Frontal cortex (tissue), 4 donors: Measurements from ENCODE around the gene ZHX3. TPM values are rescaled to one million over a fixed set of nuclear protein-coding genes. Genes with fewer than 3 reads are reported as not detected.

Source experiments
- DNase-seq, 2 donors: peaks; one replicate each; pipeline ENCODE4 v3.0.0; 2012; ENCODE audit warnings: low spot score in 2 of 2
- FAIRE-seq: peaks from 2 replicates; lab custom pipeline; 2012; peaks lifted over from hg19 to GRCh38; lab: Jason Lieb, UNC
- total RNA-seq: library from RNA; depleted of rRNA; stranded (reverse); fragments of >200 nt; gene quantifications from one replicate; pipeline ENCODE4 v1.2.3, GENCODE V29; 2014
- donor health status: control.
- donor health status: control.
- donor health status: control.

The ZHX3 gene
- total RNA-seq, 1 donor from 2014 or later = 14.3 TPM

DNA sequence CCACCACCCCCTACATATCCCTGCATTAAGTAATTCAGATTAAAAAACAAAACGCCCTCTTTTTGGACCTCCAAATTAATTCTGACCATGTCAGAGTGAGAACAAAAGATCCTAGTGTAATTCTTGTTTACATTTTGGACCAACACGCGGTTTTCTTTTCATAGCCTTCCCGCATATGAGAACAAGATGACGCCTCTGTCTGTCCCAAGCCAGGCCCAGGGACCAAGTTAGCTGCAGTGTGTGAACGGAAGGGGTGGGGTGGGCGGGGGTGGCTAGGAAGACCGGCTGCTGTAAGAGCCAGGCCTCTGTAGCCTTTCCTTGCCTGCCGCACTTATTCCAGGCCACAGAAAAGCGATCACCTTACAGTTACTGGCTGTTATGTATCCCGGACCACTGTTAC is 112.2 kb downstream of the ZHX3 start:
- FAIRE-seq = peak; percentile 56
- DNase-seq = peak in 1 of 2 donors; percentile 20

DNA sequence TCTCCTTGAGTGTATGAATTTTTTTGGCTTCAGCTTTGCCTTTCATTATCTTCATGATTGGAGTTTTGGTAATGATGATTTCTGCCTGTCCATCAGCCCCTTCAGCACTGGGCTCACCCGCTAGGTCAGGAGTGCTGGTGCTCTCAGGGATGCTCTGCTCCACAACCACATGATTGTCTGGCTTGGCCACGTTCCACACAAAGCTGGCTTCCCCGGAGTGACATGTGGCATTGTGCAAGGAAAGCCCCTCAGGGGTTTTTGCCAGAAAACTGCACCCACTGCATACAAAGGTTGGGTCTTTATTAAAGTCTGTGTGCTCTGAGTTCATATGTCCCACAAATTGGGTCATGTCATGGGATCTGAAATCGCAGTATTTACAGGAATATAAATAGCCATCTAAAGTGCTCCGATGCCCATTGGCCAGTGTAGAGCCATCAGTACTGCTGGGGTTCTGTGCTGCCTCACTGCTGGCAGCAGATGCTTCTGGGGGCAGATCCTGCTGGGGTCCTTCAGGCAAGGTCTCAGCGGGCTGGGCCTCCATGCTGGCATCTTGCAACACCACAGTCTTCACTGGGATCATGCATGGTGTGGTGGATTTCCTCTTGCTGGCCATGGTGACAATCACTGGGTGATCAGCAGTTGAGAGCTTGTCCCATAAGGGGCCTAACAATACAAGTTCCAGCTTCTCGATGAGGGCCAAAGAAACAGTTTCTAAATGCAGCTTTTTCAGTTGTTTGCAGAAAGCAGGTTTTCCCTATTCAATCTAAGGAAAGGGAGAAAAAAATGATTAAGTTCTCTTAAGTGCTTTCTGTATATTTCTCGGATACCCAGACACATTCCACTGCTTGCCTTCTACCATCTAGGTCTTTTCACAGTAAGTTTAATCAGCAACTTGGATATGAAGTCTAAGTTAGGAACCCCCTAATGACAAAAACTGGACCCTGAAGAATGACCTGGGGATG is 112.9 kb downstream of the ZHX3 start:
- FAIRE-seq (no peak), DNase-seq (no peak)

DNA sequence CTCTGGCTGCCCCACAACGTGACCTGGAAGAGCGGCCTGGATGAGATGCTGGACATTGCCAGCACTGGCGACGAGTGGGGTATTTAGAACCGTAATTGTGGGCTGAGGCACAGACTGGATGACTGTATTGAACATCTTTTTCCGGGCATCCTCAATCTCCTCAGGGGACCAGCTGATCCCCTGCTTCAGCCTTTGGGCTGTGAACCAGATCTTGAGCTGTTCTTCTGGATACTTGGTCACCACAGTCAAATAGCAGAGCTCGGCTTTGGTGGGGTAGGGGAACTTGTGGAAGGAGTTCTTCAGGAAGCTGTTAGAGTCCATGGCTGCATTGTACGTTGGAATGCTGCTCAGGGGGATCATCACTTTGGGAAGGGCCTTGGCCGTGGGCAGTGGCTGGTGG is 113.9 kb downstream of the ZHX3 start:
- FAIRE-seq (no peak), DNase-seq (no peak)

DNA sequence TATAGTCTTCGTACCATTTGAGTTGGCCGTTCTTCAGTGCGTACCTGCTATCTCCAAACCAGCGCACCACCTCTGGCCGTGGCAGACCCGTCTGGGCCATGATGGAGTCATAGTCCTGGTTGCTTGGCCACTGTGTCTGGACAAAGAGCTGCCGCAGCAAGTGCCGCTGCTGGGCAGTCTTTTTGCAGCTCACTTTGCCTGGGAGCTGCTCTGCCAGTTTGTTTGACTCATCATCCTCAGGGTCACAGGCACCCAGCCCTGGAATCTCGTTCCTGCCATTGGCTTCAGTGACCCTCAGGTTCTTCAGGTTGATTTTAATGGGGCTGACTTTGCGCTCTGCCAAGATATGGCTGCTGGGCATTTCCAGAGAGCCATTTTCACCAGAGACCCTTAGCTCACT is 115.1 kb downstream of the ZHX3 start:
- no peak for FAIRE-seq
- DNase-seq = no peak

DNA sequence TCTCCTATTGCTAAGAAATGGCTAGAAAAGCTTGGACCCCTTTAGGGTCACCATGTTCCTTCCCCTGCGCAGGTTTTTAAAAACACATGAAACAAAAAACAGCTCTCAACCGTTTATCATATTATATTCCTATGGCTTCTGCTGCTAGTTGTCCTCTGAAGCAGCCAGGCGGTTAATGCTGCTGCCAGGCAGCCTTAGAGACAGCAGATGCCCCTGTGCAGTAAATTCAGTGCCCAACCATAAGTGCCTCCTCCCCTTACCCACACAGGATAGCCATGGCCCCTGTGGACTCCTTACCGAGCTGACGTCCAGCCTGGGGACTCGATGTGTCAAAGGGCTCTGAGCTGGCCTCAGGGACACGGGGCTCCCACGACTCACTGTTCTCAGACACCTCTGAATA is 115.8 kb downstream of the ZHX3 start:
- no peak for DNase-seq
- no peak for FAIRE-seq

DNA sequence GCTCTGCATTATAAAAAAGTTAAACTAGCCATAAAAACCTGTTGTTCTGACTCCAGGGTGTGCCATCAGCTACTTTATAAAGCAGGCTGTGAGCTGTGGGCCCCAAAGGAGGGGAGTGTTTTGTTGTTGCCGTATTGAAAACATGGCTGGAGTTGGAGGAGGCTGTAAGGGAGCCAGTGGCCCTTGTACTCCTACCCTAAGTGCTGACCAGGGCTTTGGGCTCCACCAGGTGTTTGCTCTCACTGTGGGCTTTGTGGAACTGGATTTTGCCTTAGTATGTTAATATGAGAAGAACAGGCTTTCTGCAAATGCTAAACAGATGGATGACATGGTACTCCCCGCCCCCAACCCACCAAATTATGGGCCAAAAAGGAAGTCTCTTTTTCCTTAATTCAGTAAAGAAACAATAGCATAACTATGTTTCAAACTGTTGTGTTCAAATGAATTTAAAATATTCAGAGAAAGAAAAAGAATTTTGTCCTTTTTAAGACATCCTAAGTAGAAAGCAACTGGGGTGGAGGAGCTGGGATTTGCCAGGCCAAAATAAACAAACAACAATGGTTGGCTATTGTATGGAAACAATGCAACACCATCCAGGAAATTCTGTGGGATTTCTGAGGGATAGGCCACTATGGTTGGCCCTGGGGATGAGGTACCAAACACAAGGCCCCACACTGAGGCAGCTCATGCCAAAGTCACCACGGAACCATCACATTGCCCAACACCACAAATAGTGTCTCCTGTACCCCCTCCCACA is 116.9 kb downstream of the ZHX3 start:
- FAIRE-seq (no peak), DNase-seq (no peak)

DNA sequence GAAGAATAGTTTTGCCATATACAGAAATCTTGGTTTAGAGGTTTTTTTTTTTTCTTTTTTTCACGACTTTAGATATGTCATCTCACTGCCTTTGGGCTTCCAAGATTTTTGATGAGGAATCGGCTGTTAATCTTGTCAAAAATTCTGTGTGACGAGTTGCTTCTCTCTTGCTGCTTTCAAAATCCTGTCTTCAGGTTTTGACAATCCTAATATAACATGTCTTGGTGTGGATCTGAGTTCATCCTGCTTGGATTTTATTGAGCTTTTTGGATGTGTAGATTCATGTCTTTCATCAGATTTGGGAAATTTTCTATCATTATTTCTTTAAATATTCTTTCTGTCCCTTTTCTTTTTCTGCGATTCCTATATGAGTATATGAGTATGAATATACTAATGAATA is 119.1 kb downstream of the ZHX3 start:
- FAIRE-seq = no peak

DNA sequence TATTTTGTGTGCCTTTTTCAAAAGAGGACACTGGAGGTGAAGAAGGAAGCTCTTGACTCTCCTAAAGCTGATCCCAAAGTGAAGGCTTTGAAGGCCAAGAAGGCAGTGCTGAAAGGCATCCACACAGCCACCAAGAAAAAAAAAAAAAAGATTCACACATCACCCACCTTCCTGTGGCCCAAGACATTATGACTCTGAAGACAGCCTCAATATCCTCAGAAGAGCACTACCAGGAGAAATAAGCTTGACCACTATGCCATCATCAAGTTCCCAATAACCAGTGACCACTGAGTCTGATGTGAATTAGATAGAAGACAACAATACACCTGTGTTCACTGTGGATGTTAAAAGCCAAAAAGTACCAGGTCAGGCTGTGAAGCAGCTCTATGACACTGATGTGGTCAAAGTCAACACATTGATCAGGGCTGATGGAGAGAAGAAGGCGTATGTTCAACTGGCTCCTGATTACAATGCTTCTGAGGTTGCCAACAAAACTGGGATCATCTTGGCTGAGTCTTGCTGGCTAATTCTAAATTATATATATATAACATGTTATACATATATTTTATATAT is 120.8 kb downstream of the ZHX3 start:
- DNase-seq = no peak
- FAIRE-seq = no peak

More for the DNA sequence above, 119.1 kb downstream of the ZHX3 start:
- no peak for DNase-seq

DNA sequence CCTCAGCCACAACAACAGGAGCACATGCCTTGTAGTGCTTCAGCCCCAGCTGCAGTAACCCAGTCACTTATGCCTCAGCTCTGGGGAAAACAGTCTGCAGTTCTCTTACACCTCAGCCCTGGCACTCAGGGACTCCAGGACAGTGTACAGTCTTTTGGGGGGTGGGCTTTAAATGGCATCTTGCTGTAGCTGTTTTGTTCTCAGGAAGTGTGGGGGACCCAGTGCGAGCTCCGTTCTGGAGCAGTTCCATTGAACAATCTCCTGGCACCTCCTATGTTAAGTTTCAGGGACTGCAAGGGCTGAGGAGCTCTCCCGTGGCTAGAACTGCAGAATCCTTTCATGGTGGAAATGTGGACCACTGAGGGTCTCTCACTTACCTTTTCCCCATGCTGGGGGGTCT is 125.0 kb downstream of the ZHX3 start:
- no peak for FAIRE-seq
- DNase-seq = no peak

DNA sequence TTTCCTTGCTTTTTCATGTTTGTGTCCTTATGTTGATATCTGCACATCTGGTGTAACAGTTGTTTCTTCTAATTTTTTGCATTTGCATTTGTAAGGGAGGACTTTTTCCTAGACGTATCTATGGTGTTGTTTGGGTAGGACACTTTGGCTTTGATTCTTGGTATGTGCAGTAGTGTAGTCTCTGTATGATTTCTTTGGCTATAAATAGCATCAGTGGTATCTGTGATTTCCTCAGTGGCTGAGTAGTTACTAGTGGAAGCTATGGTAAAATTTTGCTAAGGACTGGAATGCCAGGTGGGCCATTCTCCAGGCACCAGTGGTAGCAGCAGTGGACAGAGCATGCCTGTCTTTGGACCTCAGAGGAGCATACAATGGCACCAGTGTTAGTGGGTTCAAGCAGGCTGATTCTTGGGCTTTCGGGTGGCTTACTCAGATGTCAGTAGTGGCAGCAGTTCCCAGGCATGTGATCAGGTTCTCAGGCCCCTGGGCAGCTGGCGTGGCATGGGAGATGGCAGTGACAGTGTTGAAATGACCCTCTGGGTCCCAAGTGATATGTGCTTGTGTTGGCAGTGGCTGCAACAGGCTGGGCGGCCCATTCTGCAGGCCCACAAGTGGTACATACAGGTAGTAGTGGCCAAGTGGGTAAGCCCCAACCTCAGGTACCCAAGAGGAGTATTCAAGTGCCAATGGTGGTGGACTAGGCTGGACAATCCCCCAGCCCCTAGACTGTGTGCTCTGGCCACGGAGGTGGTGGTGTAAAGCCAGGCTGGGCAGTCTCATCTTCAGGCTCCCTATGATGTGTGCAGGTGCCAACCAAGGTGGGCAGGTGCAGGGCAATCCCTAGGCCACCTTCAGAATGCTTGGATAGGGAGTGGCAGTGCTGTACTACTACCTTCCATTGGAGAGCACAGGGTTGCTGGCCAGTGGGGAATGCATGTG is 125.7 kb downstream of the ZHX3 start:
- FAIRE-seq (no peak), DNase-seq (no peak)

DNA sequence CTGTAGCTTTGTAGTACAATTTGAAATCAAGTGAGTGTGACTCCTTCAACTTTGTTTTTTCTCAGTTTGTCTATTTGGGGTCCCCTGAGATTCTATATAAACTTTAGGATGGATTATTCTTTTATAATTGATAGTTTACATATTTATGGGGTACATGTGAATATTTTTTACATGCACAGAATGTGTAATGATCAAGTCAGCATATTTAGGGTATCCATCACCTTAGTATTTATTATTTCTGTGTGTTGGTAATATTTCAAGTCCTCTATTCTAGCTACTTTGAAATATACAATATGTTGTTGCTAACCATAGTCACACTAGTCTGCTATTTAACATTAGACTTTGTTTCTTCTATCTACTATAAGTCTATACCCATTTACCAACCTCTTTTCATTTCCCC is 129.9 kb downstream of the ZHX3 start:
- FAIRE-seq (no peak), DNase-seq (no peak)

DNA sequence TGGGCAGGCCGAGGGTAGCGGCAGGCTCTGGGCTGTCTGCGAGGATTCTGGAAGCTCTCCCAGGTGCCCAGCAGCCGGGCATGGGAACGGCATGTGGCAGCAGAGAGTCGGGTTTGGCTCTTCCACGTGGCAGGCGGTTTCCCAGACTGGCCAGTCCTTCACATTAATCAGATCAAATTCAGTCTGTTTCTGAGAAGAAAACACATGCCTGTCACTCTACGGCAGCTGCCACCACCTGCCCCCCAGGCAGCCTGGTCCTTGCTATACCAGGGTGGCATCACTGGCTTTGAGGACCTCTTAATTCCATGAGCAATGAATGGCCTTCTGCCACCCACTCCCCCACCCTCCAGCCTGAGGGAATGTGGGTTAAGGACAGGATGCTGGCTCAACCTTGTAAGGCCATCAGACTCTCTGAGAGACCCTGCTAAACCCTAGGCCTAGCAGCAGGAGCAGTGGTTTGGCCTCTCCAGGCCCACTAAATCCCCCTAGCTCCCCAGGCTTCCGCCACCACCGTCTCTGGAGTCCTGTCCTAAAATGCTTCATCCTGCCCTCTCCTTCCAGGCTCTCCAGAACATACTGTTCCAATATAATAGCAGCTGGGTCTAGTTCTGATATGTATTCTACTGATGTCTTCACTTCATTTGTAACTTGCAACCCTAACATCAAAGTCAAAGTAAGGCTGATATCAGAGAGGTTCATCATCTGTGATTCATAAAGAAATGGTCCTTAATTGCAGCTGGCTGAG is 132.3 kb downstream of the ZHX3 start:
- peak in 1 of 2 donors; percentile 23 for DNase-seq
- FAIRE-seq = no peak

DNA sequence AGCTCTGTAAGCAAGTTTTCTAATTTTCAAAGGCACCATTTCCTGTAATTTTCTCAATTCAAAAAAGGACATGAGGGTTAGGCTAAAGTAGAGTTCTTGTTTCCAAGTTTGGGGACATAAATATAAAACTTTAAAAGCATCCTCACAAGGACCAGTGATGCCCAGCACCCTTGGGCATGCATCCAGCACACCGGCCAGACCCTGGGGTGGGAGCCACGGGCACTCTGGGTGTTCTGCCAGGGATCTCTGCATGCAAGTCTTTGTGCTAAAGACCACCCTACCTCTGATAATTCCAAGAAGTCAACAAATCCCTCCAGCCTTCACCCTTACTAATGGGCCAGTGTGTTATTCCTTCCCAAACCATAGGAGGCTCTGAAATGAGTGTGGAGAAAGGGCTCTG is 133.7 kb downstream of the ZHX3 start:
- no peak for DNase-seq
- no peak for FAIRE-seq

DNA sequence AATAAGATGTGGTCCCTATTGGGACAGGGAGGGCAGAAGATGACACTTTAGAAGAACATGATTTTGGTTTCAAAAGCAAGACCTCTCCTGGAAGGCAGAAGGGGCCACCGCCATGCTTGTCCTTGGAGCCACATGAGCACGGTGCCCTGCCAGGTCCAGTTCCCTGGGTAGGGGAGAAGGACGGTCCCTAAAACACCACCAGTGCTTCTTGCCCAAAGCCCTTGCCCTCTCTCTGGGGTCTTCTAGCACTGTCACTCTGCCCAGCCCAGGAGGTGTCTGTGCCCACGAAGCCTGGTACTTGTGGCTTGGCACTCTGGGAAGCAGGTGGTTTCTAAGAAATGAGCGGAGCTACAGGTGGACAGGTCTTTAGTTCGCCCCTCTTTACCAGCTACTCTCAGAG is 134.1 kb downstream of the ZHX3 start:
- no peak for FAIRE-seq
- DNase-seq = no peak

DNA sequence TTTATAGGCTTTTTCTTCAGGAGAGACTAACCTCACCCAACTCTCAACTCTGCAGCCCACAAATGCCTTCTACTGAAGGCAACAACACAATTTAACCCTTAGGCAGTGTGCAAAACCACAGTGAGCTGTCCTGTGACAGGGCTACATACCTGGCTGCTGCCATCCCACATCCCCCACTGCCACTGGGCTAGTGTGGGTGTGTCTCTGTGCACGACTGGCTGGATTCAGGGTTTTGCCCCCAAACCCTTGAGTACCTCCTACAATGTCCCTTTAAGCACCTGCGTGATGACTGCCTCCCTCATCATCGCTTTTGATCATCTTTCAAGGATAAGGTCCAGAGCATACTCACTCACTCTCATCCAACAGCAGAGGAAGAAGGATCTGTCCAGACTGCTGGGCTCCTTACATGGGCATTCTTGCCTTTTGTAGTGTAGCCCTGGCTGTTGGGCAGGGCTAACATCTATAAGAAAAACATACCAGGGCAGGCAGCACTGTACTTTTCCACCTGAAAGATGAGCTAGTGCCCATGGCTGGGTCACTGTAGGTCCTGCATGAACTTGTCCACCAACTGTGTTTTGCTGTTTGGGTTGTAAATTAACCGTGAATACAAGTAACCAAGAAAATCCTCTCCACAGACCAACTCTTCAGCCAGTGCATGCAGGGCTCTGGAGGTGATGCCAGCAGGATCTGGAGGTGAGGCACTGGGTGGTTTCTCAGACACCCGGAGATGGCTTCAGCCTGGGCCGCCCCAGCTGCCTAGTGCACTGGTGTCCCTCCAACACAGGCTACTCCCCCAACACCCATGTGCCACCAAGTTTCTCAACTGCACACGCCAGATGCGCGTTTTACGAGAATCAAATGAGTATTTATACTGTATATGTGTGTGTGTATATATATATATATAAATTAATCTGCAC is 135.0 kb downstream of the ZHX3 start:
- no peak for DNase-seq
- no peak for FAIRE-seq

DNA sequence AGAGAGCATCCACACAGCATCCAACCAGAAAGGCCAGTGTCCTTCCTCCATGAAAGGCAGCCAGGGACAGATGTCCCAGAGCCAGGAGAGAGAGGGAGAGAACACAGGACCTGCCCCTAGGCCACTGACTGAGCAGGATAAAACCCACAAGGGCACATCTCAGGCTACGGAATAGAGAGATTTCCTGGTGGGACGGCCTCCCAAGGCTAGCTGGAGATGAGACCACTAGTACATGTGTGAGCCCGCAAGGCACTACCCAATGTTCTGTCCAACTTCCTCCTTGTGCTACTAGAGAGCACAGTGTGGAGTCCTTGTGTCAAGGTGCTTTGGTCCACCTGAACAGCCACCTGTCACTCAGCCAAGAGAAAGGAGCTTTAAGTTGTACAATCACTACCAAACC is 136.0 kb downstream of the ZHX3 start:
- FAIRE-seq (no peak), DNase-seq (no peak)

DNA sequence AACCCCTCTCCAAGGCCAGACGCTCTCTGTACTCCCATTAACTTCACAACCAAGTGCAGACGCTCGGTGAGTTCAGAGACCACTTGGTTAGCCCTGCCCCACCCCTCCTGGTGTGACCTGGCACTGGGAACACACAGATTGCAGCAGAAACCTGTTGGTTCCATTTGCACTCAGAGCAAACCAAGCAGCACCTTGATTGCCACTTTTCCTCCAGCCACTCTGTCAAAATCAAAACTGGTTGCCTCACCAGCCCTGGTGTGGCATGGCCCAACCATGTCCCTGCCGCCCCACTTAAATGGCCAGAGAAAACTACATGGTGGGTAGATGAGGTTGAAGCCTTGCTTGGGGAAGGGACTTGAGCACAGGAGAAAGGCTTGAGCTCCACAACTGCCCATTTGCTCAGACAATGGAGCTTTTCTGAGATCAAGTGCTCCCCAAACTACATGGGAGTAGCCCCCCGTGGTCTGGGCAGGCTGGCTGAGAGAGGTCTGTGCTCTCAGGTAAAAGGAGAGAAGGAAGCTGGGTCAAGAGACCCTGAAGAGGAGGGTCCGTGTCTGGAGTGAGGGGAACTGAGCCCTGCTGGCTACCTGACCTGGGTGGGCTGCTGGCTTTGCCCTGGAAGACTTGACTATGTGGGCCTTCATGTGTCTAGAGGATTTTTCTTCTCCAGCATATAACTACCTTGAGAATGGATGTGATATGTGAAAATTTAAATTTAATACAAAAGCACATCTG is 136.8 kb downstream of the ZHX3 start:
- DNase-seq (no peak), FAIRE-seq (no peak)
